Left lung (tissue), 10 donors: ENCODE data around the gene ATG5. TPM values are rescaled to one million over a fixed set of nuclear protein-coding genes. Genes with fewer than 3 reads are reported as not detected.
"Not testable (repeated sequence)": the region's sequence is repeated elsewhere in the genome, so short reads cannot be mapped to it uniquely, and the experiment has no call there.

Source experiments
- ATAC-seq: fragments of 200-7000 bp; cut with Tn5 transposase; one replicate; pipeline ENCODE4 v1.9.1; 2020; ENCODE audit warnings: moderate library complexity
- DNase-seq, 4 donors: peaks; one replicate each; pipeline ENCODE4 v3.0.0-alpha.2; 2013 to 2020
- H3K27ac ChIP-seq, 2 donors: fragments of 200-600 bp; sonication (generic) in 1 of 2; one replicate each; pipeline versions ENCODE4 v1.5.0 to v1.8.0; 2020 to 2021
- H3K27me3 ChIP-seq, 2 donors: fragments of 200-600 bp; sonication (generic) in 1 of 2; one replicate each; pipeline versions ENCODE4 v1.5.0 to v1.8.0; 2020 to 2021
- H3K36me3 ChIP-seq, 2 donors: fragments of 200-600 bp; sonication (generic) in 1 of 2; one replicate each; pipeline versions ENCODE4 v1.5.0 to v1.8.0; 2020 to 2021
- H3K4me1 ChIP-seq, 2 donors: fragments of 200-600 bp; one replicate each; pipeline ENCODE4 v1.8.0; 2021
- H3K4me3 ChIP-seq, 2 donors: fragments of 200-600 bp; sonication (generic) in 1 of 2; one replicate each; pipeline versions ENCODE4 v1.5.0 to v1.8.0; 2020 to 2021; ENCODE audit warnings: mild to moderate bottlenecking in 1 of 2
- H3K9me3 ChIP-seq, 2 donors: fragments of 200-600 bp; sonication (generic) in 1 of 2; one replicate each; pipeline versions ENCODE4 v1.5.0 to v1.8.0; 2020 to 2021
- intact Hi-C, 2 donors: fragments of 100-400 bp; cut with DNase I; formaldehyde crosslinking; loops; one replicate each; pipeline versions ENCODE4 v1.11.2 to v1.14.2; 2022
- polyA plus RNA-seq, 6 donors: library from polyadenylated mRNA; unstranded; fragments of 120-200 nt; gene quantifications; one replicate each; pipeline ENCODE4 v1.2.1, GENCODE V29; 2013; ENCODE audit not compliant: insufficient read length in 6 of 6
- total RNA-seq, 2 donors: library from RNA; stranded (reverse); fragmentation: NEBNext Ultra II Directional; extraction: Animal tissue kit (Norgen Biotek cat#: 25700); gene quantifications; one replicate each; pipeline ENCODE4 v1.2.1, GENCODE V29; 2021
- TF ChIP-seq, protein P1 (sequence below), 2 donors: fragments of 200-600 bp; sonication (generic) in 1 of 2; IDR thresholded peaks; one replicate each; pipeline versions ENCODE4 v1.5.0 to v1.8.0; 2021; ENCODE audit warnings: antibody characterized with exemption in 2 of 2
- donor health status: DM: no; HTN: yes; CAD: no.
- donor health status: DM: no; HTN: no; CAD: no.

The ATG5 gene
- total and polyA plus RNA-seq, 8 donors = 30.9 to 42.1 (median 37.4) TPM

DNA sequence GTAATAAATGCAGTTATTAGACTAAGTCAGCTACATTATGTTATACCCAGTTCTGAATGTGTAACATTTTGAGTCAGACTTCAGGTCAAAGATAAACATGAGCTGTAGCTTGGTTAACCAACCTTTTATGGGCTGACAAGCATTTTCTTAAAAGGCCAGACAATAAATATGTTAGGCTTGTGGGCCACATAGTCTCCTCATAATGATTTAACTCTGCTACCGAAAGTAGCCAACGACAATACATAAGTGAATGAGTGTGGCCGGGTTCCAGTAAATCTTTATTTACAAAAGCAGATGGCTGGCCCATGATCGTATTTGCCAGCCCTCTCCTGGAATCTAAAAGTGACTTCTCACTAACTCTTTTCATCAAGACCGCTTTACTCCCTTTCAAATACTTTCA, 49.9 kb downstream of the ATG5 start:
- no peaks in the 10 kb centered on the region for H3K4me1 ChIP-seq
- peak; percentile 73 for ATAC-seq
- TF ChIP-seq, protein P1, sequence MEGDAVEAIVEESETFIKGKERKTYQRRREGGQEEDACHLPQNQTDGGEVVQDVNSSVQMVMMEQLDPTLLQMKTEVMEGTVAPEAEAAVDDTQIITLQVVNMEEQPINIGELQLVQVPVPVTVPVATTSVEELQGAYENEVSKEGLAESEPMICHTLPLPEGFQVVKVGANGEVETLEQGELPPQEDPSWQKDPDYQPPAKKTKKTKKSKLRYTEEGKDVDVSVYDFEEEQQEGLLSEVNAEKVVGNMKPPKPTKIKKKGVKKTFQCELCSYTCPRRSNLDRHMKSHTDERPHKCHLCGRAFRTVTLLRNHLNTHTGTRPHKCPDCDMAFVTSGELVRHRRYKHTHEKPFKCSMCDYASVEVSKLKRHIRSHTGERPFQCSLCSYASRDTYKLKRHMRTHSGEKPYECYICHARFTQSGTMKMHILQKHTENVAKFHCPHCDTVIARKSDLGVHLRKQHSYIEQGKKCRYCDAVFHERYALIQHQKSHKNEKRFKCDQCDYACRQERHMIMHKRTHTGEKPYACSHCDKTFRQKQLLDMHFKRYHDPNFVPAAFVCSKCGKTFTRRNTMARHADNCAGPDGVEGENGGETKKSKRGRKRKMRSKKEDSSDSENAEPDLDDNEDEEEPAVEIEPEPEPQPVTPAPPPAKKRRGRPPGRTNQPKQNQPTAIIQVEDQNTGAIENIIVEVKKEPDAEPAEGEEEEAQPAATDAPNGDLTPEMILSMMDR (IDR thresholded peaks at IDR 0.05) = no peak
- no peaks in the 10 kb centered on the region for H3K9me3 ChIP-seq
- no peak for DNase-seq
- no peak overlapping the region for H3K4me3 ChIP-seq
- no peaks in the 10 kb centered on the region for H3K27me3 ChIP-seq
- no peak overlapping the region for H3K27ac ChIP-seq
- peaks cover 0 to 17% of the 10 kb centered on the region in 2 donors for H3K36me3 ChIP-seq
- intact Hi-C loops = no loop called here

DNA sequence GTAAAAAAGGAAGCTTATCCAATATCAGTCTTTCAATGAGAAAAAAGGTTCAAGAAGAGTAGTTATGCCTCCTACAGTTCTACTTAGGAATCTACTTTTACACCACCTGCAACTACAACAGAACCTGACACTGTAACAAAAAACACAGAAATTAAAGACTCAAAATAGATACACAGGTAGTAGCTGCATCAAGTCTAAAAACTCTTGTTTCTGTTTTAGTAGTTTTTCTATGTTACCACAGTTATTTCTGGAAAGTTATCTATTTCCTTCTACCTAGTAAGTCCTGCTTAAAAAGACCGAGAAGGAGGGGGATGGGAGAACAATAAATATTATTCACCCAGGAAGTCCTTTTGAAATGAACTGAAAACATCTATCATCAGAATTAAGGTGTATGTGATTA, 52.5 kb downstream of the ATG5 start:
- no peaks in the 10 kb centered on the region for H3K27me3 ChIP-seq
- TF ChIP-seq, protein P1 (IDR thresholded peaks at IDR 0.05) = no peak
- intact Hi-C loops = no loop called here
- H3K9me3 ChIP-seq = peaks cover 0 to 4% of the 10 kb centered on the region in 2 donors
- H3K4me1 ChIP-seq = no peaks in the 10 kb centered on the region
- no peak for DNase-seq
- H3K36me3 ChIP-seq = peaks cover 0 to 17% of the 10 kb centered on the region in 2 donors
- no peak overlapping the region for H3K4me3 ChIP-seq
- no peak for ATAC-seq
- H3K27ac ChIP-seq = no peak overlapping the region

- no peak for ATAC-seq
- peaks cover 0 to 14% of the 10 kb centered on the region in 2 donors for H3K36me3 ChIP-seq
- TF ChIP-seq, protein P1 (IDR thresholded peaks at IDR 0.05) = no peak
- intact Hi-C loops = no loop called here
- H3K27me3 ChIP-seq = no peaks in the 10 kb centered on the region
- H3K9me3 ChIP-seq = peaks cover 0 to 6% of the 10 kb centered on the region in 2 donors
- no peak overlapping the region for H3K27ac ChIP-seq
- no peak overlapping the region for H3K4me3 ChIP-seq
- no peaks in the 10 kb centered on the region for H3K4me1 ChIP-seq
- no peak for DNase-seq
Measured at GRCh38 chr6:106272287-106272686, 53.3 kb downstream of the ATG5 start.

GRCh38 chr6:106270414-106270813, 55.1 kb downstream of the ATG5 start:
- H3K4me1 ChIP-seq = no peaks in the 10 kb centered on the region
- TF ChIP-seq, protein P1 (IDR thresholded peaks at IDR 0.05) = no peak
- ATAC-seq (no peak), DNase-seq (no peak)
- no peak overlapping the region for H3K27ac ChIP-seq
- H3K36me3 ChIP-seq = peaks cover 0 to 14% of the 10 kb centered on the region in 2 donors
- H3K9me3 ChIP-seq = peaks cover 0 to 17% of the 10 kb centered on the region in 2 donors
- intact Hi-C loops = no loop called here
- no peaks in the 10 kb centered on the region for H3K27me3 ChIP-seq
- H3K4me3 ChIP-seq = no peak overlapping the region

DNA sequence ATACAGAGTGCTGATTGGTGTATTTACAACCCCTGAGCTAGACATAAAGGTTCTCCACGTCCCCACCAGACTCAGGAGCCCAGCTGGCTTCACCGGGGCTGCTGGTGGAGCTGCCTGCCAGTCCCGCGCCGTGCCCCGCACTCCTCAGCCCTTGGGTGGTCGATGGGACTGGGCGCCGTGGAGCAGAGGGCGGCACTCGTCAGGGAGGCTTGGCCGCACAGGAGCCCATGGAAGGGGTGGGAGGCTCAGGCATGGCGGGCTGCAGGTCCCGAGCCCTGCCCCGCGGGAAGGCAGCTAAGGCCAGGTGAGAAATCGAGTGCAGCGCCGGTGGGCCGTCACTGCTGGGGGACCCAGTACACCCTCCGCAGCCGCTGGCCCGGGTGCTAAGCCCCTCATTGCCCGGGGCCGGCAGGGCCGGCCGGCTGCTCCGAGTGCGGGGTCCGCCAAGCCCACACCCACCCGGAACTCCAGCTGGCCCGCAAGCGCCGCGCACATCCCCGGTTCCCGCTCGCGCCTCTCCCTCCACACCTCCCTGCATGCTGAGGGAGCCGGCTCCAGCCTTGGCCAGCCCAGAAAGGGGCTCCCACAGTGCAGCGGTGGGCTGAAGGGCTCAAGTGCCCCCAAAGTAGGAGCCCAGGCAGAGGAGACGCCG, 56.2 kb downstream of the ATG5 start:
- intact Hi-C loops, H3K4me3 ChIP-seq, ATAC-seq, H3K27me3 ChIP-seq, H3K4me1 ChIP-seq, H3K27ac ChIP-seq: not testable (repeated sequence)
- Histone ChIP-seq H3K36me3 (peaks cover 0 to 14% of the 10 kb centered on the region in 2 donors), H3K9me3 (peaks cover 0 to 18% of the 10 kb centered on the region in 2 donors)
- peak in 1 of 4 donors; percentile 72 for DNase-seq

GRCh38 chr6:106268500-106268899, 57.1 kb downstream of the ATG5 start:
- DNase-seq, ATAC-seq: not testable (repeated sequence)

DNA sequence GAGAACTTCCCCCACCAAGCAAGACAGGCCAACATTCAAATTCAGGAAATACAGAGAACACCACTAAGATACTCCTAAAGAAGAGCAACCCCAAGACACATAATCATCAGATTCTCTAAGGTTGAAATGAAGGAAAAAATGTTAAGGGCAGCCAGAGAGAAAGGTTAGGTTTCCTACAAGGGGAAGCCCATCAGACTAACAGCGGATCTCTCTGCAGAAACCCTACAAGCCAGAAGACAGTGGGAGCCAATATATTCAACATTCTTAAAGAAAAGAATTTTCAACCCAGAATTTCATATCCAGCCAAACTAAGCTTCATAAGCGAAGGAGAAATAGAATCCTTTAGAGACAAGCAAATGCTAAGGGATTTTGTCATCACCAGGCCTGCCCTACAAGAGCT, 61.1 kb downstream of the ATG5 start:
- H3K4me3 ChIP-seq, H3K27me3 ChIP-seq, DNase-seq, H3K4me1 ChIP-seq, ATAC-seq, H3K27ac ChIP-seq, intact Hi-C loops: not testable (repeated sequence)
- H3K36me3 ChIP-seq = peaks cover 0 to 15% of the 10 kb centered on the region in 2 donors
- peaks cover 0 to 18% of the 10 kb centered on the region in 2 donors for H3K9me3 ChIP-seq

More at GRCh38 chr6:106268500-106268899, 57.1 kb downstream of the ATG5 start:
- H3K27me3 ChIP-seq, H3K4me3 ChIP-seq, intact Hi-C loops, H3K27ac ChIP-seq, H3K4me1 ChIP-seq: not testable (repeated sequence)
- peaks cover 0 to 14% of the 10 kb centered on the region in 2 donors for H3K36me3 ChIP-seq
- peaks cover 0 to 18% of the 10 kb centered on the region in 2 donors for H3K9me3 ChIP-seq

DNA sequence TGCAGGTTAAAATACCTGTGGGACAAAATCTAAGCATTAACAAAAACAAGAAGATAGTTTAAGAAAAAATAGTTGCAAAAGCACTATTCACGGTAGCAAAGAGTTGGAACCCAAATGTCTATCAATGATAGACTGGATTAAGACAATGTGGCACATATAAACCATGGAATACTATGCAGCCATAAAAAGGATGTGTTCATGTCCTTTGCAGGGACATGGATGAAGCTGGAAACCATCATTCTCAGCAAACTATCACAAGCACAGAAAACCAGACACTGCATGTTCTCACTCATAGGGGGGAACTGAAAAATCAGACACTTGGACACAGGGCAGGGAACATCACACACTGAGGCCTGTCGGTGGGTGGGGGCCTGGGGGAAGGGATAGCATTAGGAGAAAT, 65.8 kb downstream of the ATG5 start:
- DNase-seq, ATAC-seq, H3K9me3 ChIP-seq, H3K4me3 ChIP-seq, H3K36me3 ChIP-seq, H3K27ac ChIP-seq, intact Hi-C loops, H3K27me3 ChIP-seq, H3K4me1 ChIP-seq: not testable (repeated sequence)
